ENCODE results near the gene SPOCK1.

Gene SPOCK1

DNA sequence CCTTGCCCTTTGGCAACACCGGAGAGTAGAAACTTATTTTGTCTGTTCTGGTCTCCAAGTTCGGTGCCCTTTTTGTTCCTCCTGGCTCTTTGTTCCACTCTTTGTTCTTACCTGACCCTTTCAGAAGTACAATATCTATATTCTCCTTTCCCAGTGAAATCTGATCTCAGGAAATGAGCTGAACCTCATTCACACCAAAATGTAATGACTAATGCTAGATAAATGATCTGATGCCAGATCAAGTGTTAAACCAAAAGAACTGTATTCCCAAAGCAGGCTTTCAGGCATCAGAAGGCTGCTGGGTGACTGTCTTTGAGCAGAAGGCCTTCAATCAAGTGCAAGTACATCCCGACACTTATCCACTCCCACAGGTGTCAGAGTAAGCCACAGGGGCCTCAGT, 156.4 kb downstream of the SPOCK1 start:
- H3K27ac ChIP-seq (ENCODE audit: low read depth, low read length): no peak overlapping the region
- H3K4me1 ChIP-seq (ENCODE audit: control insufficient read depth in 1 of 2, insufficient read depth in 2 of 2, low read length in 2 of 2): no peaks in the 10 kb centered on the region
- no peaks in the 10 kb centered on the region for H3K9me3 ChIP-seq (ENCODE audit: control insufficient read depth in 1 of 2, low read length in 2 of 2)
- no peaks in the 10 kb centered on the region for H3K27me3 ChIP-seq (ENCODE audit: control insufficient read depth in 1 of 2, insufficient read depth in 2 of 2, low read length in 2 of 2)
- H3K9ac ChIP-seq (ENCODE audit: low read depth in 1 of 2, low read length in 2 of 2): no peak overlapping the region
- no peak overlapping the region for H3K4me3 ChIP-seq (ENCODE audit: low read depth in 1 of 2, low read length in 2 of 2)
- H3K36me3 ChIP-seq (ENCODE audit: control insufficient read depth in 1 of 2, insufficient read depth in 2 of 2, low read length in 2 of 2): no peaks in the 10 kb centered on the region

DNA sequence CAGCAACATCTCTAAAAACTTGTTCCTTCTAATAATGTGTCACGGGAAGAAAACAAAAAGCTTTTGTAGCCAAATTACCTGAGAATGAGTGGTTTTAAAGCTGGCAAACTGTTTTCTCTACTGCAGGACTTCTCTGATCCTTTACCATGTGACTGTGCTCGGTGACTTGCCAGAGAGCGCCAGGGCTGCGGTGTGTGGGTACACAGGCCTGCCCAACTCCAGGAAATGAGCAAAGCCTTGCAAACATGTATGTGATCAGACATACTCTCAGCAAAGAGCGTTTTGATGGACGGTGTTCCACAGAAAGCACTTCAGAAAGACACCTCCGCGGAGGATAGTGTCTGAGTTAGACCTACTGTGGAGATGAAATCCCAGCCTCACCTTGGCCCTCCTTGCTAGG, 157.3 kb downstream of the SPOCK1 start:
- Histone ChIP-seq H3K9ac (ENCODE audit: low read depth in 1 of 2, low read length in 2 of 2) (no peak overlapping the region), H3K27me3 (ENCODE audit: control insufficient read depth in 1 of 2, insufficient read depth in 2 of 2, low read length in 2 of 2) (peaks cover 0 to 3% of the 10 kb centered on the region in 2 donors), H3K9me3 (ENCODE audit: control insufficient read depth in 1 of 2, low read length in 2 of 2) (no peaks in the 10 kb centered on the region), H3K27ac (ENCODE audit: low read depth, low read length) (no peak overlapping the region), H3K4me1 (ENCODE audit: control insufficient read depth in 1 of 2, insufficient read depth in 2 of 2, low read length in 2 of 2) (no peaks in the 10 kb centered on the region), H3K36me3 (ENCODE audit: control insufficient read depth in 1 of 2, insufficient read depth in 2 of 2, low read length in 2 of 2) (no peaks in the 10 kb centered on the region), H3K4me3 (ENCODE audit: low read depth in 1 of 2, low read length in 2 of 2) (no peak overlapping the region)

DNA sequence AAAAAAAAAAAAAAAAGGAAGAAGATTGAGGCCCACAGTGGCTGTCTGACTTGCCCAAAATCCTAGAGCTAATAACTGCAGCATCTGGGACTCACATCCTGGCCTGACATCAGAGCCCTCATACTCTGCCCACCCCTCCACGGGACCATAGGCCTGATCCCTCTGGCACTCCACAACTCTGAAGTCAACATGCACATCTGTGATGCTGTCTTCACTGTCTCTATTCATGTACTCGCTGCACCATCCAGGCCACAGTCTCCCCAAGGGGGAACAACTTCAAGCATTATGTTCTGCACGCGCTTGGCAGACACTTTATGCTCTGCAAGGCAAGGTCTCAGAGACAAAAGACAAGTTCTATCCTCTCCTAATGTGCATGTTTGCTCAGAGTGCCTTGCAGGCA, 158.2 kb downstream of the SPOCK1 start:
- H3K27me3 ChIP-seq (ENCODE audit: control insufficient read depth in 1 of 2, insufficient read depth in 2 of 2, low read length in 2 of 2): peaks cover 0 to 3% of the 10 kb centered on the region in 2 donors
- no peaks in the 10 kb centered on the region for H3K36me3 ChIP-seq (ENCODE audit: control insufficient read depth in 1 of 2, insufficient read depth in 2 of 2, low read length in 2 of 2)
- no peak overlapping the region for H3K9ac ChIP-seq (ENCODE audit: low read depth in 1 of 2, low read length in 2 of 2)
- H3K27ac ChIP-seq (ENCODE audit: low read depth, low read length): no peak overlapping the region
- no peak overlapping the region for H3K4me3 ChIP-seq (ENCODE audit: low read depth in 1 of 2, low read length in 2 of 2)
- no peaks in the 10 kb centered on the region for H3K9me3 ChIP-seq (ENCODE audit: control insufficient read depth in 1 of 2, low read length in 2 of 2)
- no peaks in the 10 kb centered on the region for H3K4me1 ChIP-seq (ENCODE audit: control insufficient read depth in 1 of 2, insufficient read depth in 2 of 2, low read length in 2 of 2)

DNA sequence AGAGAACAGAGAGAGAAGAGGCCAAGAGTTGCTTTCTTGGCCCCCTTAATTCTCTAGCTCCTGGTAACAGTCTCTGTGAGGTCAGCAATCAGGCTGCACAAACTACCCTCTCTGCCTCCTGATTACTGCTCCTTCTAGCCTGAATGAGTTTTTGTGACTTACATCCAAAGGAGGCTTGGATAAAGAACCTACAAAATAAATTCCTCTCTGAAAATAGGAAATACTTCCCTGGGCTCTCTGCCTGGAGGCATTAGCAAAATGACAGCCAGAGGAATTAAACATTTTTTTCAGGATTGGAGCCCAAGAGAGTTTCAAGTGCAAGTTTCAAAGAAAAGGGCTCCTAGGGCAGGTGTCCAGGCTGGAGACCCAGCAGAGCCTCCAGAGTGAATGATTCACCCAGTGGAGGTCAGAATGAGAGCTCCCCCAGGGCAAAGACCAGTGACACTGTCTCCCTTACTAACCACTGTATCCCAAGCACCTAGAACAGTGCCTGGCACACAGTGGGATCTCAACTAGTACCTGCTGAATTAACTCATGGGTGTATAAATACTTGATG, 162.5 kb downstream of the SPOCK1 start:
- Histone ChIP-seq H3K36me3 (ENCODE audit: control insufficient read depth in 1 of 2, insufficient read depth in 2 of 2, low read length in 2 of 2) (no peaks in the 10 kb centered on the region), H3K27ac (ENCODE audit: low read depth, low read length) (no peak overlapping the region), H3K9me3 (ENCODE audit: control insufficient read depth in 1 of 2, low read length in 2 of 2) (no peaks in the 10 kb centered on the region), H3K4me1 (ENCODE audit: control insufficient read depth in 1 of 2, insufficient read depth in 2 of 2, low read length in 2 of 2) (no peaks in the 10 kb centered on the region), H3K9ac (ENCODE audit: low read depth in 1 of 2, low read length in 2 of 2) (no peak overlapping the region), H3K4me3 (ENCODE audit: low read depth in 1 of 2, low read length in 2 of 2) (no peak overlapping the region), H3K27me3 (ENCODE audit: control insufficient read depth in 1 of 2, insufficient read depth in 2 of 2, low read length in 2 of 2) (peaks cover 3 to 5% of the 10 kb centered on the region in 2 donors)

DNA sequence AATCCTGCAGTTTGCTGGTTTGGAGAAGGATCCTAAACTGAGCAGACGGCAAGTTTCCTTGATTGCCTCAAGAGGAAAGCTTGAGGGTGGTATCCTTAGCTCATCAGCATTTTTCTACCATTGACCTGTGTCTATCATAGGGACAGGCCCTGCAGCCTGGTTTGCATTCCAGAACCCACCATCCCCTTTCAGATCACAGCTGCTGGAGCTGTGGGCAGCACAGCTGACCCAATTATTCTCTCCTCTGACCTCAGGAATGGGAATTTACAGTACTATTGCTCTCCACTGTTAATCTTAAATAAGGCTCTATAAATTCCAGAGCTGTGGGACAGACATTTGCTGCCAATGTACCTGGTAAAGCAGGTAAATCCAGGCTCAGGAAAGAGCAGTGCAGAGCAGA, 163.0 kb downstream of the SPOCK1 start:
- H3K36me3 ChIP-seq (ENCODE audit: control insufficient read depth in 1 of 2, insufficient read depth in 2 of 2, low read length in 2 of 2): no peaks in the 10 kb centered on the region
- no peak overlapping the region for H3K4me3 ChIP-seq (ENCODE audit: low read depth in 1 of 2, low read length in 2 of 2)
- no peak overlapping the region for H3K27ac ChIP-seq (ENCODE audit: low read depth, low read length)
- no peaks in the 10 kb centered on the region for H3K4me1 ChIP-seq (ENCODE audit: control insufficient read depth in 1 of 2, insufficient read depth in 2 of 2, low read length in 2 of 2)
- H3K9me3 ChIP-seq (ENCODE audit: control insufficient read depth in 1 of 2, low read length in 2 of 2): no peaks in the 10 kb centered on the region
- peaks cover 3 to 5% of the 10 kb centered on the region in 2 donors for H3K27me3 ChIP-seq (ENCODE audit: control insufficient read depth in 1 of 2, insufficient read depth in 2 of 2, low read length in 2 of 2)
- H3K9ac ChIP-seq (ENCODE audit: low read depth in 1 of 2, low read length in 2 of 2): no peak overlapping the region

DNA sequence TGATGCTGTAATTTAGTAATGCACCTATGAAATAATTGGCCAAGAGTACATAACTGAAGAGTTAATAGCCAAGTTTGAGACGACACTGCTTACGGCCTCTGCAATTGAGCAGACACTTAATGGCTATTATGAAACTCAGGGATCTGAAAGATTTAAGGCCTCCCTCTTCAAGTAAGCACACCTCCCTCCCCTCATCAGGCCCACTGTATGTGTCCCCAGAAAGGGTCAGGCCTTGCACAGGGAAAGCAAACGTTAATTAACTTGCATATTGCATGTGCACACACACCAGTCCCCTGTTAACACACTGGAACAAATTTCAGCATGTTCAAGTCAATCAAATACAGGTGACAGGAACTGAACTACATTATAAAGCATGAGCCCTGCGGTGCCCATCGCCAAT, 163.6 kb downstream of the SPOCK1 start:
- Histone ChIP-seq H3K27me3 (ENCODE audit: control insufficient read depth in 1 of 2, insufficient read depth in 2 of 2, low read length in 2 of 2) (peaks cover 3 to 5% of the 10 kb centered on the region in 2 donors), H3K4me3 (ENCODE audit: low read depth in 1 of 2, low read length in 2 of 2) (no peak overlapping the region), H3K9me3 (ENCODE audit: control insufficient read depth in 1 of 2, low read length in 2 of 2) (no peaks in the 10 kb centered on the region), H3K4me1 (ENCODE audit: control insufficient read depth in 1 of 2, insufficient read depth in 2 of 2, low read length in 2 of 2) (no peaks in the 10 kb centered on the region), H3K36me3 (ENCODE audit: control insufficient read depth in 1 of 2, insufficient read depth in 2 of 2, low read length in 2 of 2) (no peaks in the 10 kb centered on the region), H3K27ac (ENCODE audit: low read depth, low read length) (no peak overlapping the region), H3K9ac (ENCODE audit: low read depth in 1 of 2, low read length in 2 of 2) (no peak overlapping the region)

DNA sequence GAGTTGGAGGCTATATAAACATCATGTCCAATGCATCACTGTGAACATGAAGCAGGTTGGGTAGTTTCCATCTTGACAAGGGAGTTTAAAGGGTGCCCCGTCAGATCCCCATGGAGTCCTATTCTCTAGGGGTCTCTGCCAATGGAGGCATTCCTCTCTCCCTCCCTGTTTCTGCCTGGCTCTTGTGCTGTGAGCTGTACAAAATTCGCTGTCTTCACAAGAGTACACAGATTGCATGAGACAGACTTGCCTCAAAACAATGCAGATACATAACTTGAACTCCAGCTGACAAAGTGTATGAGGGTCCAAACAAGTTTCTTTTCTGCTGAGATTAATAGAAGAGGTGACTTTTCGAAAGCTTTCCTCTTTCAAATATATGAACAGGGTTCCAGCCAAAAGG, 165.2 kb downstream of the SPOCK1 start:
- Histone ChIP-seq H3K9ac (ENCODE audit: low read depth in 1 of 2, low read length in 2 of 2) (no peak overlapping the region), H3K27me3 (ENCODE audit: control insufficient read depth in 1 of 2, insufficient read depth in 2 of 2, low read length in 2 of 2) (peaks cover 3 to 5% of the 10 kb centered on the region in 2 donors), H3K4me3 (ENCODE audit: low read depth in 1 of 2, low read length in 2 of 2) (no peak overlapping the region), H3K27ac (ENCODE audit: low read depth, low read length) (no peak overlapping the region), H3K36me3 (ENCODE audit: control insufficient read depth in 1 of 2, insufficient read depth in 2 of 2, low read length in 2 of 2) (no peaks in the 10 kb centered on the region), H3K4me1 (ENCODE audit: control insufficient read depth in 1 of 2, insufficient read depth in 2 of 2, low read length in 2 of 2) (no peaks in the 10 kb centered on the region), H3K9me3 (ENCODE audit: control insufficient read depth in 1 of 2, low read length in 2 of 2) (no peaks in the 10 kb centered on the region)

DNA sequence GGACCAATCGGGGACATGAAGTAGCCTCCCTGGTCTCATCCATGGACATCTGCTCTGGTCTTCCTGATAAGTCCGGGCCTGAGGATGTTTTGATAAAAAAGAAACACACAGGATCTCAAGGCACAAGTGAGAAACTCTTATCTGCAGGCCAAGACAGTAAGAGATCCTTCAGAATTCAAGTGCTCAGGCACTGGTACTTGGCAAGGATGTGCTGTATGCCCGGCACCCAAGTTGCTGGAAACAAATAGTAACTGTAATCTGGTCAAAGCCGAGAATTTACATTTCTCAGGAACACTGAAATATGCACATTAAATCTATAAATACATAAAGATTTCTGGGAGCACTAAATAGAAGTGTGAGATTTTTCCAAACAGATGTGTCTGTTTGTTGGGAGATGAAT, 165.7 kb downstream of the SPOCK1 start:
- H3K4me3 ChIP-seq (ENCODE audit: low read depth in 1 of 2, low read length in 2 of 2): no peak overlapping the region
- H3K27ac ChIP-seq (ENCODE audit: low read depth, low read length): no peak overlapping the region
- no peaks in the 10 kb centered on the region for H3K4me1 ChIP-seq (ENCODE audit: control insufficient read depth in 1 of 2, insufficient read depth in 2 of 2, low read length in 2 of 2)
- no peak overlapping the region for H3K9ac ChIP-seq (ENCODE audit: low read depth in 1 of 2, low read length in 2 of 2)
- H3K36me3 ChIP-seq (ENCODE audit: control insufficient read depth in 1 of 2, insufficient read depth in 2 of 2, low read length in 2 of 2): no peaks in the 10 kb centered on the region
- H3K9me3 ChIP-seq (ENCODE audit: control insufficient read depth in 1 of 2, low read length in 2 of 2): no peaks in the 10 kb centered on the region
- H3K27me3 ChIP-seq (ENCODE audit: control insufficient read depth in 1 of 2, insufficient read depth in 2 of 2, low read length in 2 of 2): peaks cover 3 to 5% of the 10 kb centered on the region in 2 donors

DNA sequence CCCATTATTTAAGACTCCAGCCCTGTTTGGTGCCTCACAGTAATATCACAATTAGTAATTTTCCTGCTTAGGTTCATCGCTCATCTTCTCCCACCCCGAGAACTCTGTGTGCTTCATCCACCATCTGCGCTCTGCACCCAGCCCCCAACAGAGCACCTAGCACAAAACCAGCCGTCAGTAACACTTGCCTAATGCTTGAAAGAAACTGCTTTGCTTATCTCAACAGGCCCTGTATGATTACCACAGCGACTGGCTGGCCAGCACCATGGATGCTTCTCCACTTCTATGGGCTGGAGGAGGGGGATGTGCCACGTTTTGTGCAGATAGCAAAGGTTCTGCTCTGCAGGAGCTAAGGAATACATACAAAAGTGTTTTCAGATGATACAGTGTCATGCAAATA, 166.8 kb downstream of the SPOCK1 start:
- Histone ChIP-seq H3K4me3 (ENCODE audit: low read depth in 1 of 2, low read length in 2 of 2) (no peak overlapping the region), H3K9ac (ENCODE audit: low read depth in 1 of 2, low read length in 2 of 2) (no peak overlapping the region), H3K36me3 (ENCODE audit: control insufficient read depth in 1 of 2, insufficient read depth in 2 of 2, low read length in 2 of 2) (no peaks in the 10 kb centered on the region), H3K4me1 (ENCODE audit: control insufficient read depth in 1 of 2, insufficient read depth in 2 of 2, low read length in 2 of 2) (no peaks in the 10 kb centered on the region), H3K9me3 (ENCODE audit: control insufficient read depth in 1 of 2, low read length in 2 of 2) (no peaks in the 10 kb centered on the region), H3K27ac (ENCODE audit: low read depth, low read length) (no peak overlapping the region), H3K27me3 (ENCODE audit: control insufficient read depth in 1 of 2, insufficient read depth in 2 of 2, low read length in 2 of 2) (peaks cover 3 to 5% of the 10 kb centered on the region in 2 donors)

DNA sequence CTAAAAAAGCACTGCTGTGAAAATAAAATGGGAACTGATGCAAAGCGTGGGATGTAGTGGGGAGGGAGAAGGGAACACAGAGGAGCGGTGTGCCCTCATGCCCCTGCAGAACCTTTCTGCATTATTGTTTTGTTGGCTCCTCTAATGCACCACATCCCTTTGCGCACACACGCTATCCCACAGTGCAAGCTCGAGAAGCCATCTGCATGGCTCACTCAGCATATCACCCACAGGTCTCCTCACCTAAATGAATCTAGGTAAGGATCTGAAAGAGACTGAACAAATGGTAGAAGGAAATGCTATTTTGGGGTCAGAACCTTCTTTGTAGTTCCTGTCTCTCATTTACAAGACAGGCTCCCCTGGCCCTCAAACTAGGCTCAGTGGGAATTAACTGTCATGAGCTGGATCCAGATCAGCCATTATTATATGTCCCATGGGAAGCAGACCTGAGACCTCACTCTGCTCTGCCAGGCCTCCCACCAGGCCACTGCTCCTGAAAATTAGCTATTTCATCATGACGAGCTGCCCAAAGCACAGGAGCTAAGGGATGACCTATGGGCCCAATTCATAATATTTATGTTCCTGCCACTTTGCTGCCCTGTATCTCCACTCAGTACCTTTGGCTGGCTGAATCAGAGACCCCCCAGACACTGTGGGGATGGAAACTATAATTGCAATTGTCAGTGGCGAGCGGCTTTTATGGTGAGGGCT, 169.4 kb downstream of the SPOCK1 start:
- Histone ChIP-seq H3K27ac (ENCODE audit: low read depth, low read length) (no peak overlapping the region), H3K4me3 (ENCODE audit: low read depth in 1 of 2, low read length in 2 of 2) (no peak overlapping the region), H3K9me3 (ENCODE audit: control insufficient read depth in 1 of 2, low read length in 2 of 2) (no peaks in the 10 kb centered on the region), H3K4me1 (ENCODE audit: control insufficient read depth in 1 of 2, insufficient read depth in 2 of 2, low read length in 2 of 2) (no peaks in the 10 kb centered on the region), H3K36me3 (ENCODE audit: control insufficient read depth in 1 of 2, insufficient read depth in 2 of 2, low read length in 2 of 2) (no peaks in the 10 kb centered on the region), H3K27me3 (ENCODE audit: control insufficient read depth in 1 of 2, insufficient read depth in 2 of 2, low read length in 2 of 2) (peaks cover 0 to 5% of the 10 kb centered on the region in 2 donors), H3K9ac (ENCODE audit: low read depth in 1 of 2, low read length in 2 of 2) (no peak overlapping the region)

All from duodenal mucosa (tissue), 2 donors.